Fibroblast of skin of right biceps (primary cell): ENCODE measurements around the gene TXNL4B.
"Not testable (repeated sequence)": the region's sequence is repeated elsewhere in the genome, so short reads cannot be mapped to it uniquely, and the experiment has no call there.

Source experiments
- DNase-seq: peaks from one replicate; pipeline ENCODE4 v3.0.0-alpha.2; 2013

The TXNL4B gene

DNA sequence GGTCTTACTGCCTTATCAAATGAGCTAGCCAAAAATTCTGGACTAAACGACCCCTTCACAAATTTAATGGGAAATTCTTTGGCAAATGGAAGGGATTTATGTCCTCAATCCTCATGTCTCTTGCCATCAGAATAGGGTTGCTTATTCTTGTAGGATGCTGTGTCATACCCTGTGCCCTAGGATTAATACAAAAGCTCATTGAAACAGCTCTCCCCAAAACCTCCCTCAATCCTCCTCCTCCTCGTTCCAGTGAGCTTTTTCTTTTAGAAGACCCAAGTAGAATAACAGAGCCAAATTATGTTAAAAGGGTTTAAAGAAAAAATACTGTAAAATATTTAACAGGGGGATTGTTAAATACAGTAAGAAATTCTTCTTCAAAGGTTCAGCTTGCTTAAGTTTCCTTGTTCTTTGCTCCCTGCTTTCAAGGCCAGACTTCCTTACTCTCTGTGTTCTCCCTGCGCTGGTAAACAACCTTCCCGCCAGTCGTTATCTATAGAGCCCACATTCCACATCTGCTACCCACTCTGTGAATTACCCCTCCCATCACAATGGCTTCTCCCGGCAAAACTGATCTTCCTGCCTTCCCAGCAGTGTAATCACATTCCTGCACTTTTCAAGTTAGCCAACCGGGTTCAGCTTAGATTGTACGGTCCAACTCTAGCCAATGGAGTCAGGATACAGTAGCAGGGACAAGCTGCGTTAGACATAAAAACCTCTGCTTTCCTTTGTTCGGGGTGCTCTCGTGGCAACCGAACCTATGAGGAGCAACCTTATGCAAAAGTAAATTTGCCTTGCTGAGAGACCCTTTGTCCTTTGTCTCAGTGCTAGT lies 20.7 kb downstream of the TXNL4B start:
- peak; percentile 35 for DNase-seq

DNA sequence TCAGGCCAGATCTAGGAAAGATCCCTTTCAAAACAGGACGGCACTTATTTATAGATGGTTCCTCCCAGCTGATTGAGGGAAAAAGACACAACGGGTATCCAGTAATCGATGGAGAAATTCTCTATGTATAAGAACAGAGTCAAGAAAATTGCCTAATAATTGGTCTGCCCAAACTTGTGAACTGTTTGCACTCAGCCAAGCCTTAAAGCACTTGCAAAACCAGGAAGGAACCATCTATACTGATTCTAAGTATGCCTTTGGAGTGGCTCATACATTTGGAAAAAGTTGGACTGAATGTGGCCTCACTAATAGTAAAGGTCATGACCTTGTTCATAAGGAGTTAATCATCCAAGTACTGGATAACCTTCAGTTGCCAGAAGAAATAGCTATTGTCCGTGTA lies 24.5 kb downstream of the TXNL4B start:
- no peak for DNase-seq

DNA sequence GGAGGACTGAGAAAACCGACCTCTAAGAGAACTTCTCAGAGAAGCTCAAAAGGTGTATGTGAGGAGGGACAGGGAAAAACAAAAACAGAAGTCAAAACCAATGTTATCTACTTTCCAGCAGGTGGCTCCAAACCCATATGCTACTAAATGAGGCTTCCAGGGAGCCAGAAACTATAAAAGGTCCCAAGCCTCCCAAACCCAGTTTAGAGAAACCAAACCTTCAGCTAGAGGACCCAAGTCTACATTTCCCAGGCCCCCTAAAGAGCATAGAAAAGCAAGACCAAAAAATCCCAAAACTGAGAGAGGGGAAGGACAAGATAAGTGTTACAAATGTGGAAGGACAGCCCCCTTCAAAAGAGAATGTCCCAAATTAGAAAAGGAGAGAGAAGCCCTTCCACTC lies 26.7 kb downstream of the TXNL4B start:
- peak; percentile 15 for DNase-seq

DNA sequence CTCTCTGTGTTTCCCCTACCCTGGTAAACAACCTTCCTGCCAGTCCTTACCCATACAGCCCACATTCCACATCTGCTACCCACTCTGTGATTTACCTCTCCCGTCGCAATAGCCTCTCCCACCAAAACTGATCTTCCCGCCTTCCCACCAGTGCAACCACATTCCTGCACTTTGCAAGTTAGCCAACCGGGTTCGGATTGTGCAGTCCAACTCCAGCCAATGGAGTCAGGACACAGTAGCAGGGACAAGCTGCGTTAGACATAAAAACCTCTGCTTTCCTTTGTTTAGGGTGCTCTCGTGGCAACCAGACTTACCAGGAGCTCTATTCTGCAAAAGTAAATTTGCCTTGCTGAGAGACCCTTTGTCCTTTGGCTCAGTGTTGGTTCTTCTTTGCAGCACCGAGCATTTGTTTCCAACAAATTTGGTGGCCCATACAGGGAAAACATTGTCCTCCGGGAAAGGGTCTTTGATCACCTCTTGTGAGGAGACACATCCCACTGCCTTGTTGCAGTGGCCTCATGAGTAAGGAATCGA lies 29.0 kb downstream of the TXNL4B start:
- DNase-seq: no peak

DNA sequence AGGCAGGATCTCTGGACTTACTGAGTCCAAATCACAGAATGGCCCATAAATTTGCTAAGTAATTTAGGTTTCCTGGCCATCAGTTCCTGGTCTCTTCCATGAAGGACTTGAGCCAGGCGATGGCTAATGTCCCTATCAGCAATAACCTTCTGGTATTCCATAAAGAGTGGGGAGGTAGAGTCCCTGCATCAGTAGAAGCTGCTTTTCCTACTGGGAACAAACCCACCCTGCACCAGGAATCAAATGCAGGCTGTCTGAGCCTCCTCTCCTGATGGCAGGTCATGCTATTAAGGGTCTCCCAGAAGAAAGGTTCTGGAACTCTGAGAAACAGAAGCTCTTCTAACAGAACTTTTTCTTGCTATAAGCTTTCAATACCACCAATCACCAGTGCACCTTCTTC lies 31.9 kb downstream of the TXNL4B start:
- no peak for DNase-seq

DNA sequence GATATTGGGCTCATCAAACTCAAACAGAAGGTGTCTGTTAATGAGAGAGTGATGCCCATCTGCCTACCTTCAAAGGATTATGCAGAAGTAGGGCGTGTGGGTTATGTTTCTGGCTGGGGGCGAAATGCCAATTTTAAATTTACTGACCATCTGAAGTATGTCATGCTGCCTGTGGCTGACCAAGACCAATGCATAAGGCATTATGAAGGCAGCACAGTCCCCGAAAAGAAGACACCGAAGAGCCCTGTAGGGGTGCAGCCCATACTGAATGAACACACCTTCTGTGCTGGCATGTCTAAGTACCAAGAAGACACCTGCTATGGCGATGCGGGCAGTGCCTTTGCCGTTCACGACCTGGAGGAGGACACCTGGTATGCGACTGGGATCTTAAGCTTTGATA lies 33.0 kb downstream of the TXNL4B start:
- no peak for DNase-seq

DNA sequence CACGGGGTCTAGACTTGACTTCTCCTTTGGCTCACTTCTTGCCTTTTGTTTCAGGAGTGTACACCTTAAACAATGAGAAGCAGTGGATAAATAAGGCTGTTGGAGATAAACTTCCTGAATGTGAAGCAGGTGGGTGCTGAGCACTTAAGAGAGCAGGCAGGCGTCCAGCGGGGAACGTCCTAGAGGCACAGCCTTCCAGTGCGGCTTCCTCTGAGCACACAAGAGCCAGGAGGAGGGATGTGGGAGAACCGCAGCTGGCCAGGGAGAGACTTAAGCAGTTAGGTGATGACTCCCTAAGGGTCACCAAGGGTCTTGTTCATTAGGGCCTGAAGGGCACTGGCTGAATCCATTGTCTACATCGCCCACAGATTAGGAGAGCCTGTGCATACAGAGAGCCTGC lies 34.4 kb downstream of the TXNL4B start:
- not testable (repeated sequence) for DNase-seq

DNA sequence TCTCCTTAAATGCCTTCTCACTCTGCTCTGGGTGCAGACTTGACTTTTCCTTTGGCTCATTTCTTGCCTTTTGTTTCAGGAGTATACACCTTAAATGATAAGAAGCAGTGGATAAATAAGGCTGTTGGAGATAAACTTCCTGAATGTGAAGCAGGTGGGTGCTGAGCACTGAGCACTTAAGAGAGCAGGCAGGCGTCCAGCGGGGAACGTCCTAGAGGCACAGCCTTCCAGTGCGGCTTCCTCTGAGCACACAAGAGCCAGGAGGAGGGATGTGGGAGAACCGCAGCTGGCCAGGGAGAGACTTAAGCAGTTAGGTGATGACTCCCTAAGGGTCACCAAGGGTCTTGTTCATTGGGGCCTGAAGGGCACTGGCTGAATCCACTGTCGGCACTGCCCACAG lies 36.1 kb downstream of the TXNL4B start:
- not testable (repeated sequence) for DNase-seq

DNA sequence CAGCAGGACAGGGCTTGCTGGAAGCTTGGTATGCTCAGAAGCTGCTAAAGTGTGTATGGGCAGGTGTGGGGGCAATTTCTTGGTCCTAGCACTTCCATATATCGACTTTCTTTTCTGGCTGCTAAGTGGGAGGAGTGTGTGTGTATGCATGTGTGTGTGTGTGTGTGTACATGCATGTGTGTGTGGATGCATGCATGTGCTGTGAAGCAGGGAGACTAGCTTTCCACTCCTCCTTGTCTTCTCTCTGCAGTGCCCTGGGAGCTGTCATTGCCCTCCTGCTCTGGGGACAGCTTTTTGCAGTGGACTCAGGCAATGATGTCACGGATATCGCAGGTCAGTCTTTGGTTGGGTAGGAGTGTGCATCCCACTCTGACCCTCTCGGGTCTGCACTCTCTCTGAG lies 37.5 kb downstream of the TXNL4B start:
- DNase-seq: no peak

DNA sequence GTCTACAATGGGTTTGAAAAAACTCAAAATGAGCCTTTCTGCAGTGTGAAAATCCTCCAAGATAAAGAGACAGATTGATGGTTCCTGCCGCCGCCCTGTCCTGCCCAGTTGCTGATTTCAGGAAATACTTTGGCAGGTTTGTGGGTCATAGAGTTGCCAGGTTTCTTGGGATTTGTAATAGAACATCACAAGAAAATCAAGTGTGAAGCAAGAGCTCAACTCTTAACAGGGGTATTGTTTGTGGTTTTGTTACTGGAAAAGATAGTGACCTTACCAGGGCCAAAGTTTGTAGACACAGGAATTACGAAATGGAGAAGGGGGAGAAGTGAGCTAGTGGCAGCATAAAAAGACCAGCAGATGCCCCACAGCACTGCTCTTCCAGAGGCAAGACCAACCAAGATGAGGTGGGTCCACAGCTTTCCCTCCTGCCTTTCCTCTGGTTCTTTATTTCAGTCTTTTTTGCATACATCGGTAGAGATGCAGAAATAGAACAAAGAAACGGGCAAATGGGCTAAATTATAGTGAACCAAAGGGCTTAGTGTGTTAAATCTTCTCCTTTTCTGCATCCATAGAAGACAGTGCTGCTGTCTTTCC lies 39.1 kb downstream of the TXNL4B start, which contains the start of gene HP:
HP (plus strand) TSS at position 252 of the 594 bp plus-strand sequence; CDS start at position 400, 148 bp downstream.
- DNase-seq: not testable (repeated sequence)

DNA sequence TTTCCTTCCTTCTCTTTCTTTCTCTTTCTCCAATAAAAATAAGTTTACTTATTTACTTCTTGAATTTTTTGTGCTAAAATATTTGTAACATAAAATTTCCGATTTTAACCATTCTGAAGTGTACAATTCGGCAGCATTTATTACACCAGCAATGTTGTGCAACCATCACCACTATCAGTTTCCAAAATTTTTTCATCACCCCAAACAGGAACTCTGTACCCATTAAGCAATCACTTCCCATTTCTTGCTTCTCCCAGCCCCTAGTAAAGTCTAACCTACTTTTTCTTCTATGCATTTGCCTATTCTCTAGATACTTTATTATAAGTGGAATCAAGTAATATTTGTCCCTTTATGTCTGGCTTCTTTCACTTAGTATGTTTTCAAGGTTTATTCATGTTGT lies 41.6 kb downstream of the TXNL4B start:
- DNase-seq: no peak

DNA sequence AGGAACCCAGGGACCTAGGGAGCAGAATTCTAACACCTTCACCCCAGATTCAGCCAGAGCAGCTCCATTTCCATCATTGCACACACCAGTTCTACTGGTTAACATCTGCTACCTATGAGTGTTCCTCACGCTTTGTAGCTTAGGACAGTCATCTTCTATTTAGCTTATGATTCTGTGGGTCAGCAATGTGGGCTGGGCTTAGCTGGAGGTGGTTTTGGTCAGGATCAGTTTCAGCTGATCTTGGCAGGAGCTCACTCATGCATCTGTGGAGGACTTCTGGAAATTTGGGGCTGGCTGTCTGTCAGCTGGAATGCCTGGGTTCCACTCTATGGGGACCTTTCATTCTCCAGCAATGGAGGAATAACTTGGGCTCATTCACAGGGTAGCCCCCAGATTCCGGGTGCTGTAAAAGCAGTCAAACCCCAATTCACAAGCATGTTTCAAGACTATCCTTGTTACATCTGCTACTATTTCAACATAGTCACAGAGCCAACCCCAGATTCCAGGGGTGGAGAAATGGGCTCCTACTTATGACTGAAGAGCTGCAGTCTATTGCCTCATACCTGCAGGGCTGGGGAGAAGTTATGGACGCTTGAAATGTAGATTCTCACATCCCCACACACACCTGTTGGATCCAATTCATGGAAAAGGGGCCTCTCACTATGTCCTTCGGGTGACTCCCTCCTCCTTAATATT lies 42.5 kb downstream of the TXNL4B start:
- DNase-seq: no peak

DNA sequence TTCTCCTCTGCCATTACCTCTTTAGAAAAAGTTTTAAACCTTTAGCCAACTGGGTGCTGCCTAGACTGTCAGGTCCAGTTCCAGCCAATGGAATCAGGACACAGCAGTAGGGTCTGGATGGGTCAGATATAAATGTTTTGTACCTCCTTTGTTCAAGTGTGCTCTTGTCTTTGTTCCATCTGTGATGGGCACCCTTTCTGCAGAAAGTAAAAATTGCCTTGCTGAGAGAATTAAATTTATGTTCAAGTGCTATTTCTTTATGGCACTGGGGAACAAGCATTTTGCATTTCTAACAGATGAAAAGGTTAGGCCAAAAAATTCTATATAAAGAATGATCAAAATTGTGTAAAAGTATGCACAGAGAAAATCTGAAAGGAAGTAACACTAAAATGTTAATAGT lies 44.3 kb downstream of the TXNL4B start:
- no peak for DNase-seq

DNA sequence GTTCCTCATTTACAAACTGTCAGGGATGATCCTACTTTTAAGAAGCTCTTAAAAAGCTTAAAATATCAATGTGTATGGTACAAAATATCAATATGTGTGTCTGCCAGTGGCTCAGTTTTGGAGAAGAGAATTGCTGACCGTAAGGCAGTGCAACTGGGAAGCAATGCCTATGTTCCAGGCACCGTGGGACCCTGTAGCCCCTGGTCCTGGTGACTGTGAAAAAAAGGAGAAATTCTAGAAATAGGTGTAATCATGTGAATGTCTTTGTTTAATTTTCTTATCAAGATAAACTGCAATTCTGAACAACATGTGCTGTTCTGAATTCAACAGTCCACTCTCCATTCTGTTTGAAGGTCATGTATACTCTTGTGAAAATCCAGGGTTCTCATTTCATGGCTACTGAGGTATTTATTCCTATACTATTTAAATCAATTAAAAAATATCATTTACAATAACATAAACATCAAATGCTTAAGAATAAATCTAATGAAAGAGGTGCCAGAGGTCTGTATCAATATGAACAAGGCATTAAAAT lies 48.5 kb downstream of the TXNL4B start:
- DNase-seq: no peak

DNA sequence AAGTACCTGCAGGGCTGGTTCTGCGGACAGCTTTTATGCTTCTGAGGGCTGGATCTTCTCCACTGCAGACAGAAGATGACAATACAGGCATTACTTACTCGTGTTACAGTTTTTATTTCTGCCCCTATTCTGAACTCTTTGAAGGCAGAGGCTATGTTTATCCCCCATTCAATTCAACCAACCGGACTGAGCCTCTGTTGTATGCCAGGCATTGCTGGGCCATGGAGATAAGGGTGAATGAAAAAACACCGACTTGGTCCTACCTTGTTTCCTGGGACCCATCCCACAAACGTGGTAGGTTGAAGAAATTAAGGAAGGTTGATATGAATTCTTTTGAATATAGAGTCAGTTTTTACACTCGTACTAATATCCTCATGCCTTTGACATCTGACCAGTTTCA lies 49.1 kb downstream of the TXNL4B start:
- DNase-seq: no peak

DNA sequence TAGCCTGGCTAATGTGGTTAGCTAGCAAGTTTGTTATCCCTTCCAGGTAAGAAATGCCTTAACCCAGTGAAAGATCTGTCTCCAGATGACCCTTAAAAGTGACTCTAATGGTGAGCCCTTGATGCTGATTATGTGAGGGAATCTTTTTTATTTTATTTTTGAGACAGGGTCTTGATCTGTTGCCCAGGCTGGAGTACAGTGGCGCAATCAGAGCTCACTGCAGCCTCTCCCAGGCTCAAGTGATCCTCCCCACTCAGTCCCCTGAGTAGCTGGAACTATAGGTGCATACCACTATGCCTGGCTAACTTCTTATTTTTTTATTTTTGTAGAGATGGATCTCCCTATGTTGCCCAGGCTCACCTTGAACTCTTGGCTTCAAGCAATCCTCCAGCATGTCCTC lies 49.9 kb downstream of the TXNL4B start:
- DNase-seq: no peak

DNA sequence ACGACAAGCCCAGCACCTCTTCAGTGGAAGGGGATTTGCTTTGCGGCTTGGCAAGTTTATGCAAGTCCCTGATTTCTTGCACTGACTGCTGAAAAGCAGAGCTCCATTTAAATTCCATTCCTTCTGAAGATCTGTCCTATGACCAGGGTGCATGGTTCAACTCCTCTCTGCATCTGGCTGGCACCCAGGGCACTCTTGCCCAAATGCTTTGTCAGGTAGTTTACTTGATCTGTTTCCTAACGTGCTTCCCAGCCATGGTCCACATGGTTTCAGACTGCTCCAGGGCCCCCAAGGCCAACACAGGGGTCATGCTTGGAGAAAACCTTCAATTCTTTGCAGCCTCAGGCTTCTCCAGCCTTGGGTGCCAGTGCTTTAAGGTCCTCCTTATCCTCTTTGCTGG lies 50.4 kb downstream of the TXNL4B start:
- DNase-seq: no peak

DNA sequence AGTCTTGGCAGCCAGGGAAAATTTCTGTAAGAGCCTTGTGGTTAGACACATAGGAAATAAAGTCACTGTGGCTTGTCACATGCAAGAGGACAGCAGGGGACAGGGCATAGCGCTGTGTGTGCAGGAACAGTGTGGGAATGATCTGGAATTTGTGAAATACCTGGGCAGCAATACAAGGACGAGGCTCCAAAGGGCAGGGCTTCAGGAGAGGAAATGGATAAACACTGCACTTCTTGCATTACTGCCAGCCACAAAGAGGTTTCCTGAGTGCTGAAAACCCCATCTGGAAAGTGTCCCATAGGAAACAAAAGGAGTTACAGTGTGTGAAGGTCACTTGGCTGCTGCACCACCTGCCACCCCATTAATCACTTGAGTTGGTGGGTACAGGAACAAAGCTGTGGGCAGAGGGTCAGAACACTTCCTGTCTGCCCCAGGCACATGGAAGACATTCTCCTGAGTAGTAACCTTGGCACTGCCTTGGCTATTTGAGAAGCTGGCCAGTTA lies 51.2 kb downstream of the TXNL4B start:
- no peak for DNase-seq

DNA sequence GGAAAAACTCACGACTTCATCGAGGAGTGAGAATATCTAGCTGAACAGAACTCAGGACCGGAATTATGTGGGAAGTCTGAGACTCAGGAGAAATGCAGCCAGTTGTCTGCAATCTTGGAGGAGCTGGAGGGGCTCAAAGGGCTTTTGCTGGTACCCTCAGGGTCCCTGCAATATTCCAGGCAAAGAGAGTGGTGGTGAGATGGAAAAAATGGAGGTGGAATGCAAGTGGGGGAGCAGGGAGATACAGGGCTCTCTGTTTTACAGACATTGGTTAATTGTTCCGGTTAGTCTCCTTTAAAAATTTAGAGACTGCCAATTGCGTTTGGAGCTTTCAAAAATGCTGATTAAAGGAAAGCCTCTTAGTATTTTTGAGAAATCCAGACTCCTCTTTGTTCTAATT lies 57.3 kb downstream of the TXNL4B start:
- no peak for DNase-seq
